ENCODE results near the gene STOML3.
"Not testable (repeated sequence)": the region's sequence is repeated elsewhere in the genome, so short reads cannot be mapped to it uniquely, and the experiment has no call there.

The STOML3 gene, protein sequence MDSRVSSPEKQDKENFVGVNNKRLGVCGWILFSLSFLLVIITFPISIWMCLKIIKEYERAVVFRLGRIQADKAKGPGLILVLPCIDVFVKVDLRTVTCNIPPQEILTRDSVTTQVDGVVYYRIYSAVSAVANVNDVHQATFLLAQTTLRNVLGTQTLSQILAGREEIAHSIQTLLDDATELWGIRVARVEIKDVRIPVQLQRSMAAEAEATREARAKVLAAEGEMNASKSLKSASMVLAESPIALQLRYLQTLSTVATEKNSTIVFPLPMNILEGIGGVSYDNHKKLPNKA

DNA sequence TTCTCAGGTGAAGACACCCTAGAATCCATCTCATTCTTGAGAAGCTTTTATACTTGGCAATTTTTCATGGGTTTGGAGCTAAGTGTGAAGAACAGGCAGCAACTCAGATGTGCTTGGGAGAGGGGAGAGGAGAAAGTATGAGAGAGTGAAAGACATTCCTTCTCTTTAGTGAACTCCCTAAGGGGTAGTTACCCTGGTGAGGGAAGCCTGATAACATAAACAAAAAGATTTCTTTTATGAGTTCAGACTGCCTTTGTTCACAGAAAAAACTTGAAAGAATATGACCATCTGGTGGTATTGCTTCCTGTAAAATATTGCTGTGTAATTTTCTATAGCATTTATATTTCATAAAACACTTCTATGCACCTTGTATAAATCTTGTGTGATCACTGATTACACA, at the start of gene STOML3:
STOML3 (minus strand) TSS at position 139 of the 400 bp plus-strand sequence; CDS start at position 29, 110 bp downstream.
- no peak for DNase-seq

DNA sequence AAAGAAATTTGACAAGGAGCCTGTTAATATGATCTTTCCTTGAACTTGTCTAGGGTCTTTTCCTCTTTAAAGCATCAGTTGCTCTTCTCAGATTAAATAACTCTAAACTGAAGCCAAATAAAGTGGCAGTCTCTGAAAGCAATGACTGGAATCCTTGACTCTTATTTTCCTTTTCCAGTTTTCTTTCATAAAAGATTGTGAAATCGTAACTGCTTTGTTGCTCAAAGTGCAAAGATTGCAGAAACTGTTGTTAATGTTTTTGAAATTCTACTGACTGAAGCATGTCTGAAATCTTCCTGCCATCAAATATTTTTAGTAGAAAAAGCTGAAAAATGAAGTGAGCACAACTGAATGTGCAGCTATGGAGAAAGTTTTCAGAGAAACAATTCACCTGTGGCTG, 49.6 kb upstream of the STOML3 start:
- no peak for DNase-seq

DNA sequence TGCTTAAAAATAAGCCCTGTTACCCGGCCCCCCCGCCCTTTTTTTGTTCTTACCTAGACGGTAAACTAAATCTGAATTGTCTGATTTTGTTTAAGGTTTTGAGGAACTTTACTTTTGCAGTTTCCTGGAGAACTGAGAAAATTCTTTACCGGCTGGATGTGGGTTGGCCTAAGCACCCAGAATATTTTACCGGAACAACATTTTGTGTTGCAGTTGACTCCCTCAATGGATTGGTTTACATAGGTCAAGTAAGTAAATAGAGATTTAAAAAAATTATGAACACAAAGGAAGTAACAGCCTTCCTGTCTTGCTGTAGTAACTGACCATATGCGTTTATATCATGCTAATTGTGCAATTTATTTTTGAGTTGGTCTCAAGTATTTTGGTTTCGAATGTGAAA, 48.4 kb upstream of the STOML3 start:
- DNase-seq = peak in 1 of 2 donors; percentile 22

DNA sequence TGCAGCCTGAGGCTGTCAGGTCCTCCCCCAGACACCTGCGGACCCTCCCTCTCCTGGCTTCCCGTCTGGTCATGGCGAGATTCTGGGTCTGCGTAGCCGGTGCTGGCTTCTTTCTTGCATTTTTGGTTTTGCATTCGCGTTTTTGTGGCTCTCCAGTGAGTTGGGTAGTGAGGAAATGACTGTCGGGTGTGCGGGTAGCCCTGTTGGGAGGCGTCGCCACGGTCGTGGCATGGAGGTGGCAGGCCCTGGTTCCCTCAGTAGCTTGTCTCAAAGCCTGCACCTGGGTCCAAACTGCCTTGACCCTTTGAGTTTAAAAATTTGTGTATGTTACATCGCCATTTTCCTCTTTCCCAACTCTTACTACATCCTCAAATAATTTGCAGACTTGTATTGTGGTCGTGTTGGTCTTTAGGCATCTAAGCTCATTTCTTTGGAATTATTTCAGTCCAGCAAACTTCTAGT, 48.0 kb upstream of the STOML3 start:
- DNase-seq = peak in 1 of 2 donors; percentile 44

DNA sequence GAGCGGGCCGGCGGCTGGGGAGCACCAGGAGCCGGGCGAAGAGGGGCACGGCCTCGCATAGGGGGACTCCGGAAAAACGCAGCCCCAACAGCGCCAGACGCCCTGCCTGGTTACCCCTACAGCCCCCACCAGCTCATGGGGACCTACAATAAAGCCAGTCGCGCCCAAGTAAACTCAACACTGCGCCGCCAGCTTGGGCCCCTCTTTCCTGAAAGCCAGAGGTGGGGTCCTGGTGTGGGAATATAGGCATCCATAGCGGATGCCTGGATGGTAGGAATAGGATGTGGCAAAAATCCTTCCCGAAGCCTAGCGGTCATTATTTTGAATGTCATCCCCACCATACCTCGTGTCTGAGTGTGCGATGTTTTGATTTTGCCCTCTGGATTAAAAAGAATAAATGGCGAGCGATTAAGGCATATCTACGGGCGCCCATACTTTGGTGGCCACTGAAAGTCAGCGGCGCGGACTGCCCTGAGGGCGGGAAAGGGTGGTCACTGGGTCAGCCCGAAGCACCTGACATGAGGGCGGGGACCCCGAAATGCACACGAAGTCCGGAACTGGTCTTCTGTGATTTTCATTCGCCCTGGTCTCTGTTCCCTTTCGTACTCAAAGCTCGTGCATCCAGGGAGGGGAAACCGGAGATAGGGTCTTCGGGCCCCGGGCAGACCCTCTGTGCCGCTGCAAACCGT, 47.4 kb upstream of the STOML3 start, which contains the start of the genes NHLRC3 and PROSER1:
NHLRC3 (plus strand) TSS at position 577 of the 689 bp plus-strand sequence. CDS start 184 bp downstream, outside the sequence.
PROSER1 (minus strand) TSS at position 210 of the 689 bp plus-strand sequence. CDS start 847 bp downstream, outside the sequence.
- DNase-seq = peak; percentile 90

DNA sequence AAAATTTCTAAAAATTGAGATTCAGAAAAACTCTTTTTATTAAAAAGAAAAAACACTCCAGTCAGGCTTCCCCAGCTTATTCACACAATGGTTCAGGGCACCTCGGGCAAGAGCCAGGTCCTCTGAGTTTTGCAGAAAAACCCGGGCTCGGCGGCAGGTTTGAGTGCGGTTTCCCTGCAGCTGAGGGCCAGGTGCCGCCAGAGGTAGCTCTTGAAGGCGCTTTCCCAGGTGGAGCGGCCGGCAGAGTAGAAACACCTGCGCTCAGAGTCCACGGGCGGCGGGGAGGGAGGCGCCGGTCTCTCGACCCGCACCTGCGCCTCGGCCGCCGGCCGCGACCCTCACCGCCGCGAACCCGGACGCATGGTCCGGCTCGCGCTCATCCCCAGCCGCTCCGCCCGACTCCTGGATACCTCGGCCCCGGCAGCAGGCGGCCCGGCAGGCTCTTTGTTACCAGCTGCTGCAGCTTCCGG, 46.8 kb upstream of the STOML3 start:
- peak in 1 of 2 donors; percentile 33 for DNase-seq

DNA sequence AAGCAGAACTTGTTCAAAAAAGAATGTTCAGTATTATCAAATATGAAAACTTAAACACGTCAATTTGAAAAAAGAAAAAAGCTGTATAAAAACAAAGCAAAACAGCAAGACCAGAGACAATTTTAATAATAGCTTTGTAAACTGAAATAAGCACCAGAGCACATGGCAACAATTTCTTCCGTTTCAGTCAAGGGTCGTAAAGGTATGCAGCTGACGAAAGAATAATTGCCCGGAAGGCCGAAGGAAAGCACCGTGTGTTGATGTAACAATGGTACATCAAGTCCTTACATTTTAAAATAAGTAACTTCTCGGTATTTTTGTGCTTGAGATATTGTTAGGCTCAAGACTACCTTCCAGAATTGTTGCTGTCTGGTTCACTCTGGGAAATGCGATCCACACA, 45.6 kb upstream of the STOML3 start:
- peak; percentile 34 to 40 for DNase-seq

DNA sequence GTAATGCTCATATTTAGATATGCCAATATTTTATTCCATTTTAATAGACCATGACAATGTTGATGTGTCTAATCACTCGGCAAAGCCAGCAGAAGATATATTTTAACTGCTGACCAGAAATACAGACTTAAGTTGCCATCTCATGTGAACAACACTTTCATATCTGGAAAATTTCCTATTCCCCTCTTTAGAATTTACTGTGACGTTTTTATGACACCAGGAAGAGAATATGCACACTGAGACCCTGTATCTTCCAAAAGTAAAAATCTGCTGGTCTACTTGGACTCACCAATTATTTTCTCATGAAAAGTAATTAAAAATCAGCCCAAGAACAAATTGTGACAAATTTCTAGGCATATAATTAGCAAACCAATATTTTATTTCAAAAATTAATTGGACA, 45.2 kb upstream of the STOML3 start:
- DNase-seq = no peak

DNA sequence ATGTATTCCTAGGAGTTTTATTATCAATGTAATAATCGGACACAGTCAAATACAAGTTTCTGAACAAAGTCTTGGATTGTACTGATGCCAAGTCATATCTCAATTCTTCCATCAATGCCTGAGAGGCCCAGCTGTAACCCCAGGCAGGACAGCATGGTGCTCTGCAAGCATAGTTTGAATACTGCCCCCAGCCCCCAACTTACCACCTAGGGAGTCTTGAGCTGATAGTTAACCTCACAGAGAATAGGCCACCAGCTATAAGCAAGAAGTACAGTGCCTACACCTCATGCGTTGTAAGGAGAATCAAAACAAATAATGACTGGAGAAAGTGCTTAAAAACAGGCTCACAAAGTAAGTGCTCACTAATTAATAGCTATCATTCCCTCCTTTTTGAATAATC, 44.6 kb upstream of the STOML3 start:
- DNase-seq = no peak

DNA sequence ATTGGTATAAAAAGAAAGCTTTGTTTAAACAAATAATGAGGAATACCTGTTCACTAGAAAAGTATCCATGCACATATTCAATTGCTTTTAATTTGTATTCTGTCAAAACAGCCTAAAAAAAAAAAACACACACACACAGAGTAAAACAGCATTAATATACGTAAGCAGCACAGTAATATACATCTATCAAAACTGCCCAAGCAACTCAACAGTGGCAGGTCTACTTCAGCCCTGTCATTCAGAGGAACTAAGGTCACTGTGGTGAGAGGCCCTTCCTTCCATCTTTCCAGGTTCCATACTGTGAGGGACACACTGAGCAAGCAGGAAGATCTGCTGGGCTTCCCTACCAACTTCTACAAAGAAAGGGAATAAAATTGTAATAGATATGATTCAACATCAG, 43.5 kb upstream of the STOML3 start:
- no peak for DNase-seq

DNA sequence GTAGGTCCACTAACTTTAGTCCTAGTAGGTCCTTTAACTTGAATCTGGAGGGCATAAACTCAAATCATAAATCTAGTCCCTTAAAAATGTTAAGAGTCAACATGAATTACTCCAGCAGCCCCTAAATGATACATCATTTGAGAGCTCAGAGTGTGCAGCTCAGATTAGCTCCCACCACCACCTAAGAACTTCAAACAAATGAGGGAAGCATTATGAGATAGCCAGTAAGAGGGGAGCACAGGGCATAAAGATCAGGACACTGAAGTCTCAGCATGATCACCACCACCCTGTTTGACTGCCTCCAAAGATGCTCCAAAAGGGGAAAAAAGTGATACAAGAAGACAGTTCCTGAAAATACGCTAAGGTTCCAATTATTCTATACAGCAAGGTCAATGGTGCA, 41.5 kb upstream of the STOML3 start:
- no peak for DNase-seq

DNA sequence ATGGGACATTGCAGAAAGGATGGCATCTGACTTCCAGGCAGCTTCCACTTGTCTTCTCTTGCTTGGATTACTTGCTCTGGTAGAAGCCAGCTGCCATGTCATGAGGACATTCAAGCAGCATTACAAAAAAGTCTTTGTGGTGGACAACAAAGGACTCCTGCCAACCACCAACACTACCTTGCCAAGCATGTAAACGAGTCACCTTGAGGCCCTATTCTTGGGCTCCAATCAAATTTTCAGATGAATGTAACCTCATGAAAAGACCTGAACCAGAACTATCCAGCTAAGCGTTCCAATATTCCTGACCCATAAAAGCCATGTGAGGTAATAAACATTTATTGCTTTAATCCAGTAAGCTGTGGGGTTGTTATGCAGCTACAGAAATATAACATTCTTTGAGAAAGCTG, 34.8 kb upstream of the STOML3 start:
- DNase-seq = no peak

DNA sequence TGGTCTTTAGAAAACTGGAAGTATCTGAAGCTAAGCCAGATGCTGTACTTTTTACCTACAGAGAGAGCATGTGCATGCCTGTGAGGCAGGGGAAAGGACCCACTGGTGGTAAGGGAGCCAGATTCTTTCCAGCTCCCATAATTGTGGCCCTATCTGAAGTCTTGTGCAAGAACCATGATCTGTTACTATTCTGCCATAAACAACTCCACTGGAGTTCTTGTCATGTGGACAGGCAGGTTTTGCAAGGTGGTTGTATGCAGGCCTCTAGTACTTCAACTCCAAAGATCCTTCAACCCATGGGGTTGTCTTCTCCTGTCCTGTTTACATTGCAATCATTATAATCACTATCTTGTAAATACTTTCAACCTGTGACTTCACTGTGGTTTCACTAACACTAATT, 33.1 kb upstream of the STOML3 start:
- no peak for DNase-seq

DNA sequence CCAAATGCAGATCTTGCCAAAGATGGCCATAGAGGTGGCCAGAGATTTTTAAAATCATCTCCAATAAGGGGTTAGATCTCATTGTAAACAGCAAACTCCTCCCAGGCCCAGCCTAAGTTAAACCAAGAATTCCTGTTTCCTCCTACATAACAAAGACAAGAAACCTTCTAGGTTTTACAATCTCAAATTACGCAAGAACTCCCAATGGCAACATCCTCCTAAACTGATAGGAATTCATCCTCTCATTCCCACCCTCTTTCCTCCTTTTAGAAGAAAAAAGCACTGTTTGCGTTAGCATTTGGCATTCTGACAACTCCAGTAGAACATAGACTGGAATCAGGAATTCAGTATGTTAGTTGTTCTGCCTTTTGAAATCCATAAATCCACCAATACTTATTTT, 32.7 kb upstream of the STOML3 start:
- no peak for DNase-seq

DNA sequence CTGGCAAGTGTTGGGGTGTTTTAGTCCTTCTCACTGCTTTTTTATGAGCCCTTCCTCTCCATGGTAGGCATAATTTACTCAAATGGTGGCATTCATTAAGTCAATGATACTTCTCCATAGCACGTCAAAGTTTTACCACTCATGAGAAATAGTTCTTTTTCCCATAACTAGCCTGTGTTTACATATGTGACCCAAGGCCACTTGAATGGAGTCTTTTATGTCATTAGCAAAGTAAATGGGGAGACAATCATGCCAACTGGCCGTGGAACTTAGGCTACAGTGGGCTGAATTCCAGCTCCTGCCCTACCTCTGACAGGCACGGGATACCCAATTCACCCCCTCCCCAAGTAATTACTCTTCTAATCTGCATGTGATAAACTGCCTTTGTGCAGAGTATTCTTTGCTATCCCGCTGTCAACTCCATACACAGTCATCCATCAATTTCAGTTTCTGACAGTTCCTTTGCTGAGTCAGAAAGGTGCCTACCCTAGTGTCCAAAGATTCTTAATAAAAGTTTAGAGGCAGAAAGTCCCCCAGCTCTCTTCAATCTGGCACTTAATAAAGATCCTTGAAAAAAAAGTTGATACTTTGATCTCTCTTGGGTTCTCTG, 30.3 kb upstream of the STOML3 start:
- no peak for DNase-seq

DNA sequence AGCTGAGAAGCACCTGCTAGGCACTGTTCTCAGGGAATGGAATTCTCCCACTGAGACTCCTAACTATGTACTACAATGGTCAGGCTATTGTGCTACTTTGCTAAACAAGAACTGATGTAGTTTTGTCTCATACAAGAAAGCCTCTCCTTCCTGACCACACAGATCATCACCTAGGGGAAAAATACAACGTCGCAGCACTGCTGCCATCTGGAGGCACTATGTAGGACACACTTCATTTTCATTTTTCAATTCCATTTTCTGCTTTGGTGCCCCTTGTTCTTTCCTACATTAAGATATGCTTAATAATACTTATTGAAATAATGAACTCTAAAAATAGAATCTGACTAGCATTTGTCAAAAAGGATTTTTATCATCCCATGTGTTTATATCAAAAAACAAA, 26.2 kb upstream of the STOML3 start:
- DNase-seq = peak in 1 of 2 donors; percentile 24

DNA sequence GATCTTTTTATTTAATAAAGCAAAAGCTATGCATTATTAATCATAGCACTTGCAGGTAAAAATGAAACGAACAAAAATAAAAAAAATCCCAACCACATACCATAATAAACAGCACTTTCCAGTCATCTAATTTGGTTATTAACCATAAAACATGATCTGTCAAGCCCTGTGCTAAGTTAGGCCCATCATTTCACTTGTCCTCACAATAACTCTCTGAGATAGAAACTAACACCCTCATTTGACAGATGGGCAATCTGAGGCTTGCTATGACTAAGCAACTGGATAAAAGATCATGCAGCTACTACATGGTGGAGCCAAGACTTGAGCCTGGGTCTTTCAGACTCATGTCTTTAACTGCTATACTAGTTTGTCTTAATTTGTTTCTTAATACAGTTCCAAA, 25.5 kb upstream of the STOML3 start:
- DNase-seq = no peak

DNA sequence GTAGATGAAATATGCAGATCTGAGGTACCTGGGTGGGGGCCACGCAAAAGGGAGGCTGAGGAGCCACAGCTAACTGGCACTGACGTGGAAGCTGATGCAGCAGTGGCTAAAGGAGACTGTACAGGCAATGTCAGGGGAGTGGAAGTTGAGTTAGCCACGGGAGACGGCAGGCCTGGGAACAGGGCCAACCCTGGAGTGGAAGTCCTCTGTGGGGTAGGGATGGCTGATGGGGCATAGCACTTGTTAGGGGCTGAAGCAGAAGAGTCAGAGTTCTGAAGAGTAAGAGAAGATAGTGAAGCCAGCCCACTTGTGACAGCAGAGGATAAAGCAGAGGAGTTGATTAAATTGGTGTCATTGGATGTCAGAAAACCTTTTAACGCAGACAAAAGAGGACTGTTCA, 22.8 kb upstream of the STOML3 start:
- DNase-seq = no peak

DNA sequence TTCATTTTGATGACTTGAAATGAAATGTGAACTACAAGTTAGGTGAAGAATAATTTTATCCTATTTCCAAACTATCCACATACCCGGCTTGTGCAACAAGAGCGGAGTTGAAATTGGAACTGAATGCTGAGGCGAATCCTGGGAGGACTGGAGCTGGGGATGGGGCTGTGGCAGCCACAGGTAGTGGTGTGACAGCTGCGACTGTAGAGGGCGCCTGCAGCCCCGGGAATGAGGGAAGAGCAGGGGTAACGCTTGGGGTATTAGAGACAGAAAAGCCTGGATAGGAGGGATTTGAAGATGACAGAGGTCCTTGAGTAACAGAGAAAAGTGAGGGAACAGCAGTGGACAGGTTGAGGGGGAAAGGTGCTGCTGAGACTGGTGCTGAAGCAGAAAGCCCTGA, 22.0 kb upstream of the STOML3 start:
- DNase-seq = no peak

DNA sequence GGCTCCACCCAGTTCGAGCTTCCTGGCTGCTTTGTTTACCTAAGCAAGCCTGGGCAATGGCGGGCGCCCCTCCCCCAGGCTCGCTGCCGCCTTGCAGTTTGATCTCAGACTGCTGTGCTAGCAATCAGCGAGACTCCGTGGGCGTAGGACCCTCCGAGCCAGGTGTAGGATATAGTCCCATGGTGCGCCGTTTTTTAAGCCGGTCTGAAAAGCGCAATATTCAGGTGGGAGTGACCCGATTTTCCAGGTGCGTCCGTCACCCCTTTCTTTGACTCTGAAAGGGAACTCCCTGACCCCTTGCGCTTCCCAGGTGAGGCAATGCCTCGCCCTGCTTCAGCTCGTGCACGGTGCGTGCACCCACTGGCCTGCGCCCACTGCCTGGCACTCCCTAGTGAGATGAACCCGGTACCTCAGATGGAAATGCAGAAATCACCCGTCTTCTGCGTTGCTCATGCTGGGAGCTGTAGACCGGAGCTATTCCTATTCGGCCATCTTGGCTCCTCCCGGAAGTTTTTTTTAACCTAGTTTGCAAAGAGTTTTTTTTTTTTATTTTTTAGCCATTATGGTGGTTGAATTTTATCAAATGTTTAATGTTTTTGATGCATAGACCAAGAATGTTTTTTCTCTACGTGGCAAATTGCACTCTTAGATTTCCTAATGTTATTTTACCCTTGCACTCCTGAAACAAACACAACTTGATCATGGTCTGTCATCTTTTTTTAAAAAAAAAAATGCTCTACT, 15.9 kb upstream of the STOML3 start:
- DNase-seq = not testable (repeated sequence)

DNA sequence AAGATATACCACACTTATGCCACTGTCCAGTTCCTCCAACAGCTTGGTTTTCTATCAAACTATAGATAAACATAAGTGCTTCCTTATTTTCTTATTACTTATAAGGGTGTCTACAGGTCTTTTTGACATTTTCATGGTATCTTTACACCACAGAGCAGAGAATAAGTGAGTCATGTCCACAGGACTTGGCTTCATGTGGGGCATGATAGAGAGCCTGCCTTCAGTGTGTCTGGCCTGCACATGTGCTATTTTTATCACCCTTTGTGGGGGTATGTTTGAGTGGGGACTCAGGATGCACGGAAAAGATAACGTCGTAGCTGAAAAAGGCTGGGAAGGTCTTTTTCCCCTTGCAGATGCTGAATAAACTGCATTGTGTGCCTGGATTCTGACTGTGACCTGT, 8.1 kb upstream of the STOML3 start:
- DNase-seq = no peak

DNA sequence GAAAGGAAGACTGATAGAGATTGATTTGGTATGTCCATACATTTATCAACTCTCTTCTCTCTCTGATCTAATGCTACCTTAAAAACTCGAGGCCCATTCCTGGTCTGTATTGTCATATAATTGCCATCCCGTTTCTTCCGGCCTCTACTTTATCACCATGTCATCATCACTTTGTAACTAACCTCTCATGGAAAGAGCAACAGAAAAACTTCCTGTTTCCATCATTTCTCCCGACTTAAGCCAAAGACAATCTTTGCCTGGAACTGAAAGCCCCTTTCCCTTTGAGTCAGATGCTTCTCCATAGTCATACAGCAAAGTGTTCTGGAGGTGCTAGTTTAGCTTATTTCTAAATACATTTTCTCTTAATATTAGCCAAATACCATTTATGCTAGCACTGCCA, 2.8 kb upstream of the STOML3 start:
- DNase-seq = no peak

DNA sequence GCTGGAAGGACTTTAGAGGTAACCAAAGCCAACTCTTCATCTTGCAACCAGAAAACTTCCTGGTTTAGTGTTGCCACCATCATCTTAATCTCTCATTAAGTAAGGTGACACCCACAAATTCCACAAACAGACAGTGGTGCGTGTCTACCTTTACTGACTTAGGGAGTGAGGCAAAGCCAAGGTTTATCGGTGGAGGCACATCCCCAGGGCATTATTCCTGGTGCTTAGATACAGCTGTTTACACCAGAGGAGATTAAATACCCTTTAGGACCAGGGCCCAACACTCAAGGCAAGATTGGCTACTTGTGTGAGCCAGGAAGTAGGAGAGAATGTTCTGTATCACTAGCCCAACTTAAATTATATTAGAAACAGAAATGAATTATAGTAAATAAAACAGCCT, 9.5 kb downstream of the STOML3 start:
- no peak for DNase-seq
